HUES64 (cell line): Measurements from ENCODE around the gene TM9SF1.

ENCODE experiments used
- H3K27ac ChIP-seq: 2 replicates; pipeline ENCODE4 v1.7.0; 2013; ENCODE audit warnings: low read depth, low read length, inconsistent platforms
- H3K27me3 ChIP-seq: 2 replicates; pipeline ENCODE4 v1.6.1; 2013; ENCODE audit warnings: mild to moderate bottlenecking, low read length; ENCODE audit not compliant: insufficient read depth
- H3K36me3 ChIP-seq: 2 replicates; pipeline ENCODE4 v1.6.1; 2013; ENCODE audit warnings: mild to moderate bottlenecking, low read length; ENCODE audit not compliant: insufficient read depth
- H3K4me1 ChIP-seq: 2 replicates; pipeline ENCODE4 v1.6.1; 2013; ENCODE audit warnings: mild to moderate bottlenecking, low read length, moderate library complexity; ENCODE audit not compliant: insufficient read depth
- H3K4me3 ChIP-seq: 2 replicates; pipeline ENCODE4 v1.5.1; 2013; ENCODE audit warnings: mild to moderate bottlenecking, low read length, moderate library complexity
- H3K9ac ChIP-seq: 2 replicates; pipeline ENCODE4 v1.6.1; 2013; ENCODE audit warnings: mild to moderate bottlenecking, low read depth, low read length
- H3K9me3 ChIP-seq: 2 replicates; pipeline ENCODE4 v1.6.1; 2013; ENCODE audit warnings: low read depth, low read length; ENCODE audit not compliant: insufficient read depth
- WGBS: fragments of 150-250, 120-280 bp; methylation state at CpG from one replicate; pipeline ENCODE4 v1.1.7; 2013; ENCODE audit warnings: missing lambda C conversion rate; 5-methylcytosine and 5-hydroxymethylcytosine counted together

Gene TM9SF1

GRCh38 chr14:24184104-24184970 is 10.9 kb downstream of the TM9SF1 start:
- peaks cover 83% of the 10 kb centered on the region for H3K36me3 ChIP-seq
- 93% methylated on average over 19 of the region's 19 CpGs for WGBS

GRCh38 chr14:24183014-24183481 is 12.2 kb downstream of the TM9SF1 start:
- Histone ChIP-seq H3K9me3 (no peaks in the 10 kb centered on the region), H3K9ac (no peak overlapping the region), H3K4me3 (no peak overlapping the region), H3K4me1 (peaks cover 5% of the 10 kb centered on the region; the same call in 1 of the 2 replicates), H3K27me3 (no peaks in the 10 kb centered on the region), H3K27ac (no peak overlapping the region), H3K36me3 (peaks cover 96% of the 10 kb centered on the region)
- WGBS: 94% methylated on average over 15 of the region's 15 CpGs

More at GRCh38 chr14:24184104-24184970, 10.9 kb downstream of the TM9SF1 start:
- H3K9ac ChIP-seq: no peak overlapping the region
- no peaks in the 10 kb centered on the region for H3K9me3 ChIP-seq
- H3K4me3 ChIP-seq: no peak overlapping the region
- H3K27ac ChIP-seq: no peak overlapping the region
- H3K4me1 ChIP-seq: peaks cover 9% of the 10 kb centered on the region; the same call in 1 of the 2 replicates
- no peaks in the 10 kb centered on the region for H3K27me3 ChIP-seq

DNA sequence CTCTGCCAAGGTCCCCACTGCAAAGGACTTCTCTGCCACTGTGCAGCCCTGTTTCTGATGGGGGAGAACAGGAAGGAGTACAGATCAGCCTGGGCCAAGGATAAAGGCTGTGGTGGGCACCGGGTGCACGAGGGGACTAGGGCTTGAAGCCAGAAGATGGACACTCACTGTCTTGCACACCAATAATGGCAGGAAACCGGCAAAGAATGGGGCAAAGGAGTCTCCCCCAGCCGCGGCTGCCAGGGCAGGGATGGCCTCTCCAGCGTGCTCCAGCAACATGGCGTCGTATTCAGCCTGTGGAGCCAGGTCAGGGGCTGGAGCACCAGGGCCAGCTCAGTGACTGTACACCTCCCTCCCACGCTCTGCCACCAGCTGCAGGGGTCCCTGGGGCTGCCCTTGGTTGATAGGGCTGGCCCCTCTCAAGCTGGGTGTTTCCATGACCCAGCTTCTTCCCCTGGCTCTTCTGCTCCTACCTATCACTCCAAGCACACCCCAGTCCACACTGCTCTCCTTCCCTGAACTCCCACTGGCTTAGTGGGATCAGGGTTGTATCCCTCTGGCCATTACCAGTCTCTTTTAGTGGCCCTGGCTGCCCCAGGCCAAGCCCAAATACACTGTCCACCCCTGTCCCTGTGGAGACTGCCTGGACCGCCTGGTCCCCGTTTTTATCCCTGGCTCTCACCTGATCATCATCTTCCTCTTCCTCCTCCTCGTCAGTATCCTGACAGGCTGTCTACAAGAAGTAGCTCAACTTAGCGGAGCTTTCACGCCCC is 12.9 kb downstream of the TM9SF1 start:
- Histone ChIP-seq H3K9ac (no peak overlapping the region), H3K9me3 (no peaks in the 10 kb centered on the region), H3K4me1 (no peaks in the 10 kb centered on the region), H3K4me3 (no peak overlapping the region), H3K36me3 (peaks cover 98% of the 10 kb centered on the region), H3K27me3 (no peaks in the 10 kb centered on the region), H3K27ac (no peak overlapping the region)
- WGBS: 92% methylated on average over 14 of the region's 14 CpGs

- Histone ChIP-seq H3K36me3 (peaks cover 97% of the 10 kb centered on the region), H3K4me1 (no peaks in the 10 kb centered on the region), H3K27ac (no peak overlapping the region), H3K9me3 (no peaks in the 10 kb centered on the region), H3K9ac (no peak overlapping the region), H3K4me3 (no peak overlapping the region), H3K27me3 (no peaks in the 10 kb centered on the region)
- 94% methylated on average over 19 of the region's 19 CpGs for WGBS
These were observed 13.7 kb downstream of the TM9SF1 start for GRCh38 chr14:24181371-24182077.

GRCh38 chr14:24179961-24180796 is 15.1 kb downstream of the TM9SF1 start:
- Histone ChIP-seq H3K36me3 (peaks cover 89% of the 10 kb centered on the region), H3K9me3 (no peaks in the 10 kb centered on the region), H3K27ac (no peak overlapping the region), H3K9ac (no peak overlapping the region), H3K4me3 (no peak overlapping the region), H3K4me1 (no peaks in the 10 kb centered on the region), H3K27me3 (no peaks in the 10 kb centered on the region)
- 93% methylated on average over 18 of the region's 18 CpGs for WGBS

DNA sequence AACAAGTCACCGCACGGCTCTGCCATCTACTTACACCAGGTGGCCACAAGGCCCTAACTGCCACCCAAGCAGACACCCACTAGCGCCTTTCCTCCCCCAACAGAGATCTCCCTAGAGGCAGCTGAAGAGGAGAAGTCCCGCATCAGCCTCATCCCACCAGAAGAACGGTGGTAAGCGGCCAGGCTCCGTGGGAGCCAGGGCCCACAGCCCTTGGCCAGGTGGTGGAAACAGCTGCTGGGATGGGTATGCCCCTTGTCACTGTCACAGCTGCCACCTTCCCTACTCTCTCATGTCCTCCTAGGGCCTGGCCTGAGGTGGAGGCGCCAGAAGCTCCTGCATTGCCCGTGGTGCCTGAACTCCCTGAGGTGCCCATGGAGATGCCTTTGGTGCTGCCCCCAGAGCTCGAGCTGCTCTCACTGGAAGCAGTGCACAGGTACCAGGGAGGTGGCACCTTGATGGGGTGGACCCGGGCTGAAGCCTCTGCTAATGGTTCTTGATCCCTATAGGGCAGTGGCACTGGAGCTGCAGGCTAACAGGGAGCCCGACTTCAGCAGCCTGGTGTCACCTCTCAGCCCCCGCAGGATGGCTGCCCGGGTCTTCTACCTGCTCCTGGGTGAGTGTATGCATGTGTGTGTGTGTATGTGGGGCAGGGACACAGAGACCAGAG is 15.8 kb downstream of the TM9SF1 start:
- 94% methylated on average over 14 of the region's 14 CpGs for WGBS
- H3K4me1 ChIP-seq: no peaks in the 10 kb centered on the region
- H3K27ac ChIP-seq: no peak overlapping the region
- H3K27me3 ChIP-seq: no peaks in the 10 kb centered on the region
- H3K9me3 ChIP-seq: no peaks in the 10 kb centered on the region
- no peak overlapping the region for H3K4me3 ChIP-seq
- H3K9ac ChIP-seq: no peak overlapping the region
- peaks cover 86% of the 10 kb centered on the region for H3K36me3 ChIP-seq

GRCh38 chr14:24178399-24179178 is 16.7 kb downstream of the TM9SF1 start:
- H3K4me3 ChIP-seq: no peak overlapping the region
- H3K27me3 ChIP-seq: no peaks in the 10 kb centered on the region
- WGBS: 90% methylated on average over 12 of the region's 12 CpGs
- no peak overlapping the region for H3K27ac ChIP-seq
- no peaks in the 10 kb centered on the region for H3K4me1 ChIP-seq
- no peaks in the 10 kb centered on the region for H3K9me3 ChIP-seq
- H3K9ac ChIP-seq: no peak overlapping the region; the same call in 1 of the 2 replicates
- H3K36me3 ChIP-seq: peaks cover 79% of the 10 kb centered on the region

- Histone ChIP-seq H3K4me3 (no peak overlapping the region), H3K27me3 (no peaks in the 10 kb centered on the region), H3K9ac (no peak overlapping the region), H3K9me3 (no peaks in the 10 kb centered on the region), H3K36me3 (peaks cover 72% of the 10 kb centered on the region), H3K4me1 (no peaks in the 10 kb centered on the region), H3K27ac (no peak overlapping the region)
- WGBS: 91% methylated on average over 14 of the region's 14 CpGs
These were observed 17.4 kb downstream of the TM9SF1 start for GRCh38 chr14:24177891-24178290.

- Histone ChIP-seq H3K27ac (no peak overlapping the region), H3K9ac (no peak overlapping the region), H3K4me3 (no peak overlapping the region), H3K27me3 (no peaks in the 10 kb centered on the region), H3K9me3 (no peaks in the 10 kb centered on the region), H3K36me3 (peaks cover 66% of the 10 kb centered on the region), H3K4me1 (no peaks in the 10 kb centered on the region)
- 97% methylated on average over 11 of the region's 12 CpGs for WGBS
These were observed 18.0 kb downstream of the TM9SF1 start for GRCh38 chr14:24177041-24177825.
